ENCODE measurements around the gene FBXO41.

FBXO41 gene

DNA sequence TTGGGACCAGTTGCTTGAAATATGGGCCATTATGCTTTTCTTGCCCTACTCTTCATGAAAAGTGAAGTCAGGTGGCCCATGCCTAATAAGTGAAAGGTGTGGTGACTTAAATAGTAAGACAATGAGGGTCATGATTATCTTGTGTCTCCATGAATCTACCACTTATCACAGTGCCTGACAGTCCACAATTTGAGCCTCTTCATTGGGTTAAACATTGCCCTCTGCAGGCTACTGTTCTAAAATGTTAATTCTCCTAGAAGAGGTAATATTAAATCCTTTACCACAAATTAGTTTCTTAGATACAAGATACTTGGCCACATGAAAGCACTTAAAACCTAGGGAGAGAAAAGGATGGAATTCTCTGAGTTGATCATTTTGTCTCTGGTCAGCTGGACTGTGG is 5.0 kb upstream of the FBXO41 start (continued):
- TF ChIP-seq, protein P1, sequence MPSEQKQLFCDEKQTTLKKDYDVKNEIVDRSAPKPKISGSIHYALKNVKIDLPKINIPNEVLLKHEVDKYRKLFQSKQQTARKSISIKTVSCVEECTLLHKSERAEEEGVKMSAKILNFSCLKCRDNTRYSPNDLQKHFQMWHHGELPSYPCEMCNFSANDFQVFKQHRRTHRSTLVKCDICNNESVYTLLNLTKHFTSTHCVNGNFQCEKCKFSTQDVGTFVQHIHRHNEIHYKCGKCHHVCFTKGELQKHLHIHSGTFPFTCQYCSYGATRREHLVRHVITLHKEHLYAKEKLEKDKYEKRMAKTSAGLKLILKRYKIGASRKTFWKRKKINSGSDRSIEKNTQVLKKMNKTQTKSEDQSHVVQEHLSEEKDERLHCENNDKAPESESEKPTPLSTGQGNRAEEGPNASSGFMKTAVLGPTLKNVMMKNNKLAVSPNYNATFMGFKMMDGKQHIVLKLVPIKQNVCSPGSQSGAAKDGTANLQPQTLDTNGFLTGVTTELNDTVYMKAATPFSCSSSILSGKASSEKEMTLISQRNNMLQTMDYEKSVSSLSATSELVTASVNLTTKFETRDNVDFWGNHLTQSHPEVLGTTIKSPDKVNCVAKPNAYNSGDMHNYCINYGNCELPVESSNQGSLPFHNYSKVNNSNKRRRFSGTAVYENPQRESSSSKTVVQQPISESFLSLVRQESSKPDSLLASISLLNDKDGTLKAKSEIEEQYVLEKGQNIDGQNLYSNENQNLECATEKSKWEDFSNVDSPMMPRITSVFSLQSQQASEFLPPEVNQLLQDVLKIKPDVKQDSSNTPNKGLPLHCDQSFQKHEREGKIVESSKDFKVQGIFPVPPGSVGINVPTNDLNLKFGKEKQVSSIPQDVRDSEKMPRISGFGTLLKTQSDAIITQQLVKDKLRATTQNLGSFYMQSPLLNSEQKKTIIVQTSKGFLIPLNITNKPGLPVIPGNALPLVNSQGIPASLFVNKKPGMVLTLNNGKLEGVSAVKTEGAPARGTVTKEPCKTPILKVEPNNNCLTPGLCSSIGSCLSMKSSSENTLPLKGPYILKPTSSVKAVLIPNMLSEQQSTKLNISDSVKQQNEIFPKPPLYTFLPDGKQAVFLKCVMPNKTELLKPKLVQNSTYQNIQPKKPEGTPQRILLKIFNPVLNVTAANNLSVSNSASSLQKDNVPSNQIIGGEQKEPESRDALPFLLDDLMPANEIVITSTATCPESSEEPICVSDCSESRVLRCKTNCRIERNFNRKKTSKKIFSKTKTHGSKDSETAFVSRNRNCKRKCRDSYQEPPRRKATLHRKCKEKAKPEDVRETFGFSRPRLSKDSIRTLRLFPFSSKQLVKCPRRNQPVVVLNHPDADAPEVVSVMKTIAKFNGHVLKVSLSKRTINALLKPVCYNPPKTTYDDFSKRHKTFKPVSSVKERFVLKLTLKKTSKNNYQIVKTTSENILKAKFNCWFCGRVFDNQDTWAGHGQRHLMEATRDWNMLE (tag by site-specific recombination; conservative IDR thresholded peaks at IDR 0.05; ENCODE audit: low read depth) = no peak
- no peak for TF ChIP-seq ZNF133 (tag by site-specific recombination; IDR thresholded peaks at IDR 0.05)
- TF ChIP-seq ZNF202 (tag by site-specific recombination; IDR thresholded peaks at IDR 0.05; ENCODE audit: borderline replicate concordance) = no peak

DNA sequence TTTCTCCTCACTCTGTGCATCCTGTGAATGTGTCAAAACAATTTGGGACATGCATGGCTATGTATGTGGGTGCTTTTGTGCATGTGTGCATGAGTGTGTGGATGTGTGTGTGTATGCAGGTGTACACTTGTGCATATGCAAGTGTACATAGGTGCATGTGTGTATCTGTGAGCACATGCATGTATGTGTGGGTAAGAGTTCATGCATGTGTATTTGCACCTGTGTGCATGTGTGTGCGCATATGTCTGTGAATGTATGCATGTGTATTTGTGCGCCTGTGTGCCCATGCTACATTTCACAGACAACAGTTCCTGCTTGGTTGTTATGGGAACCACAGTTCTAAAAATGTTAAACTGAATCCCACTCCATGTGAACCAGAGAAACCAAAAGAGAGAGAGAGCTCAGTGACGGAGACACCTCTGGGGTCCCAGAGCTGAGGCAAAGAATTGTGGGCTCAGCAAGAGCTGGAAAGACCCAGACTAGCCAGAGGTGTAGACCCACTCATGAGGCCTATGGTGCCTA is 1.9 kb upstream of the FBXO41 start:
- Histone ChIP-seq H3K27ac (ENCODE audit: extremely low read depth, low read depth, low read length) (no peak overlapping the region), H3K9me3 (ENCODE audit: control insufficient read depth, insufficient read depth, low read depth, low read length) (no peaks in the 10 kb centered on the region), H3K4me3 (ENCODE audit: low read depth, low read length) (no peak overlapping the region), H3K4me1 (ENCODE audit: control insufficient read depth, insufficient read depth, low read length) (peaks cover 8% of the 10 kb centered on the region), H3K36me3 (ENCODE audit: control insufficient read depth in 2 of 2, insufficient read depth in 1 of 2, low read length in 2 of 2) (peaks cover 0 to 2% of the 10 kb centered on the region in 2 experiments; a peak in 1 of 3 replicates)
- CTCF ChIA-PET = no interaction called here
- POLR2A ChIA-PET = interaction anchor here (1.8 kb wide), 1 partner anchor 53 kb away, joined by 9 read pairs; the partner anchor contains the start of genes CCT7 and PRADC1
- no peak for TF ChIP-seq KLF9 (tag by site-specific recombination; IDR thresholded peaks at IDR 0.05; ENCODE audit: low read depth)
- TF ChIP-seq KLF7 (tag by site-specific recombination; IDR thresholded peaks at IDR 0.05; ENCODE audit: borderline replicate concordance) = no peak
- no peak for TF ChIP-seq ZFHX2 (tag by site-specific recombination; conservative IDR thresholded peaks at IDR 0.05)
- no peak for TF ChIP-seq ZNF366 (tag by site-specific recombination; conservative IDR thresholded peaks at IDR 0.05)
- TF ChIP-seq BCL11A (tag by site-specific recombination; IDR thresholded peaks at IDR 0.05; ENCODE audit: low read depth) = no peak
- TF ChIP-seq, protein P2, sequence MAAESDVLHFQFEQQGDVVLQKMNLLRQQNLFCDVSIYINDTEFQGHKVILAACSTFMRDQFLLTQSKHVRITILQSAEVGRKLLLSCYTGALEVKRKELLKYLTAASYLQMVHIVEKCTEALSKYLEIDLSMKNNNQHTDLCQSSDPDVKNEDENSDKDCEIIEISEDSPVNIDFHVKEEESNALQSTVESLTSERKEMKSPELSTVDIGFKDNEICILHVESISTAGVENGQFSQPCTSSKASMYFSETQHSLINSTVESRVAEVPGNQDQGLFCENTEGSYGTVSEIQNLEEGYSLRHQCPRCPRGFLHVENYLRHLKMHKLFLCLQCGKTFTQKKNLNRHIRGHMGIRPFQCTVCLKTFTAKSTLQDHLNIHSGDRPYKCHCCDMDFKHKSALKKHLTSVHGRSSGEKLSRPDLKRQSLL (tag by site-specific recombination; IDR thresholded peaks at IDR 0.05) = no peak
- TF ChIP-seq ZNF138 (tag by site-specific recombination; IDR thresholded peaks at IDR 0.05; ENCODE audit: borderline replicate concordance) = no peak
- no peak for TF ChIP-seq ZNF132 (tag by site-specific recombination; IDR thresholded peaks at IDR 0.05; ENCODE audit: borderline replicate concordance)
- no peak for TF ChIP-seq ZNF266 (tag by site-specific recombination; IDR thresholded peaks at IDR 0.05; ENCODE audit: low read depth)
- TF ChIP-seq ZNF747 (tag by site-specific recombination; IDR thresholded peaks at IDR 0.05) = no peak
- TF ChIP-seq HOXD13 (CRISPR knock-in tag; IDR thresholded peaks at IDR 0.05; ENCODE audit: borderline replicate concordance) = no peak
- no peak for TF ChIP-seq ZBTB20 (tag by site-specific recombination; IDR thresholded peaks at IDR 0.05)
- TF ChIP-seq SP3 (tag by site-specific recombination; IDR thresholded peaks at IDR 0.05) = no peak
- TF ChIP-seq ZIC2 (tag by site-specific recombination; IDR thresholded peaks at IDR 0.05) = no peak
- TF ChIP-seq, protein P3, sequence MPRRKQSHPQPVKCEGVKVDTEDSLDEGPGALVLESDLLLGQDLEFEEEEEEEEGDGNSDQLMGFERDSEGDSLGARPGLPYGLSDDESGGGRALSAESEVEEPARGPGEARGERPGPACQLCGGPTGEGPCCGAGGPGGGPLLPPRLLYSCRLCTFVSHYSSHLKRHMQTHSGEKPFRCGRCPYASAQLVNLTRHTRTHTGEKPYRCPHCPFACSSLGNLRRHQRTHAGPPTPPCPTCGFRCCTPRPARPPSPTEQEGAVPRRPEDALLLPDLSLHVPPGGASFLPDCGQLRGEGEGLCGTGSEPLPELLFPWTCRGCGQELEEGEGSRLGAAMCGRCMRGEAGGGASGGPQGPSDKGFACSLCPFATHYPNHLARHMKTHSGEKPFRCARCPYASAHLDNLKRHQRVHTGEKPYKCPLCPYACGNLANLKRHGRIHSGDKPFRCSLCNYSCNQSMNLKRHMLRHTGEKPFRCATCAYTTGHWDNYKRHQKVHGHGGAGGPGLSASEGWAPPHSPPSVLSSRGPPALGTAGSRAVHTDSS (tag by site-specific recombination; IDR thresholded peaks at IDR 0.05) = no peak
- TF ChIP-seq, protein P4, sequence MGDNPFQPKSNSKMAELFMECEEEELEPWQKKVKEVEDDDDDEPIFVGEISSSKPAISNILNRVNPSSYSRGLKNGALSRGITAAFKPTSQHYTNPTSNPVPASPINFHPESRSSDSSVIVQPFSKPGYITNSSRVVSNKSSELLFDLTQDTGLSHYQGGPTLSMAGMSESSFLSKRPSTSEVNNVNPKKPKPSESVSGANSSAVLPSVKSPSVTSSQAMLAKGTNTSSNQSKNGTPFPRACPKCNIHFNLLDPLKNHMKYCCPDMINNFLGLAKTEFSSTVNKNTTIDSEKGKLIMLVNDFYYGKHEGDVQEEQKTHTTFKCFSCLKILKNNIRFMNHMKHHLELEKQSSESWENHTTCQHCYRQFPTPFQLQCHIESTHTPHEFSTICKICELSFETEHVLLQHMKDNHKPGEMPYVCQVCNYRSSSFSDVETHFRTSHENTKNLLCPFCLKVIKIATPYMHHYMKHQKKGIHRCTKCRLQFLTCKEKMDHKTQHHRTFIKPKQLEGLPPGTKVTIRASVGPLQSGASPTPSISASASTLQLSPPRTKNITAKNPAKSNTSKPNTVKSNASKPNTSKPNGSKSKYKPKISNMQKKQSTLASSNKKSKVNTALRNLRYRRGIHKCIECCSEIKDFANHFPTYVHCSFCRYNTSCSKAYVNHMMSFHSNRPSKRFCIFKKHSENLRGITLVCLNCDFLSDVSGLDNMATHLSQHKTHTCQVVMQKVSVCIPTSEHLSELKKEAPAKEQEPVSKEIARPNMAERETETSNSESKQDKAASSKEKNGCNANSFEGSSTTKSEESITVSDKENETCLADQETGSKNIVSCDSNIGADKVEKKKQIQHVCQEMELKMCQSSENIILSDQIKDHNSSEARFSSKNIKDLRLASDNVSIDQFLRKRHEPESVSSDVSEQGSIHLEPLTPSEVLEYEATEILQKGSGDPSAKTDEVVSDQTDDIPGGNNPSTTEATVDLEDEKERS (tag by site-specific recombination; IDR thresholded peaks at IDR 0.05) = no peak
- TF ChIP-seq ZNF626 (tag by site-specific recombination; IDR thresholded peaks at IDR 0.05) = no peak

Measured in HEK293 (cell line).